Caco-2 (cell line): ENCODE results near the gene IL17C. TPM values are rescaled to one million over a fixed set of nuclear protein-coding genes. Genes with fewer than 3 reads are reported as not detected.

Source experiments
- BruUV-seq: library from RNA; stranded (reverse); fragments of 400-500 nt; replicated peaks from 2 replicates; lab custom pipeline; 2021; lab: Mats Ljungman, UMichigan
- CTCF ChIA-PET: fragments of 300-600 bp; sonication (Branson Sonifier 250); formaldehyde crosslinking; loops from one replicate; lab custom pipeline; 2022; ENCODE audit warnings: antibody characterized with exemption; lab: Charles Lee
- POLR2A ChIA-PET: fragments of 300-600 bp; sonication (Branson Sonifier 250); formaldehyde crosslinking; loops from one replicate; lab custom pipeline; 2022; ENCODE audit warnings: antibody characterized with exemption; lab: Charles Lee
- DNase-seq, 2 experiments: peaks; one replicate each; pipeline versions ENCODE4 v3.0.0 to v3.0.0-alpha.2; 2020 to 2022
- H3K27me3 ChIP-seq: replicated peaks from 2 replicates; pipeline ENCODE4 v1.6.0; 2011; ENCODE audit warnings: low read length; ENCODE audit not compliant: control insufficient read depth, insufficient read depth
- H3K36me3 ChIP-seq: 2 replicates; pipeline ENCODE4 v1.5.1; 2011; ENCODE audit warnings: low read length; ENCODE audit not compliant: control insufficient read depth, insufficient read depth
- H3K4me1 ChIP-seq: fragments of 250-450 bp; sonication (Bioruptor Pico); 2 replicates; pipeline ENCODE4 v1.5.1; 2020; ENCODE audit warnings: mild to moderate bottlenecking
- H3K4me3 ChIP-seq: 2 replicates; pipeline ENCODE4 v1.5.1; 2011; ENCODE audit warnings: low read depth, mild to moderate bottlenecking, control low read depth, low read length
- H3K9me3 ChIP-seq: fragments of 250-450 bp; sonication (Bioruptor Pico); 2 replicates; pipeline ENCODE4 v1.5.1; 2020; ENCODE audit warnings: mild to moderate bottlenecking, moderate library complexity
- H3K27ac Mint-ChIP-seq: one replicate; pipeline ENCODE4 v1.8.0; 2022; ENCODE audit warnings: mixed read lengths; ENCODE audit not compliant: unreplicated experiment
- H3K27me3 Mint-ChIP-seq: one replicate; pipeline ENCODE4 v1.8.0; 2022; ENCODE audit warnings: mixed read lengths; ENCODE audit not compliant: insufficient read depth, unreplicated experiment
- H3K36me3 Mint-ChIP-seq: one replicate; pipeline ENCODE4 v1.8.0; 2022; ENCODE audit warnings: mild to moderate bottlenecking, mixed read lengths; ENCODE audit not compliant: insufficient read depth, unreplicated experiment
- H3K4me1 Mint-ChIP-seq: one replicate; pipeline ENCODE4 v1.8.0; 2022; ENCODE audit warnings: low read depth, mixed read lengths; ENCODE audit not compliant: unreplicated experiment
- H3K4me3 Mint-ChIP-seq: one replicate; pipeline ENCODE4 v1.8.0; 2022; ENCODE audit warnings: mild to moderate bottlenecking, moderate library complexity, mixed read lengths; ENCODE audit not compliant: unreplicated experiment
- H3K9me3 Mint-ChIP-seq: one replicate; pipeline ENCODE4 v1.8.0; 2022; ENCODE audit warnings: mixed read lengths; ENCODE audit not compliant: unreplicated experiment
- CTCF ChIP-seq, 2 experiments: fragments of 200-600 bp in 1 of 2; IDR thresholded peaks; 1 replicate in 1 of 2; 2 replicates in 1 of 2; pipeline versions ENCODE4 v1.5.1 to v1.8.0; 2011 to 2022; ENCODE audit warnings: antibody characterized with exemption in 1 of 2, control low read depth in 1 of 2, inconsistent platforms in 1 of 2, low read depth in 1 of 2, low read length in 1 of 2, mild to moderate bottlenecking in 1 of 2, moderate library complexity in 1 of 2; ENCODE audit not compliant: insufficient read depth in 1 of 2, severe bottlenecking in 1 of 2, unreplicated experiment in 1 of 2
- intact Hi-C: fragments of 100-400 bp; cut with micrococcal nuclease; formaldehyde crosslinking; loops from one replicate; pipeline ENCODE4 v1.10.0; 2022; ENCODE audit not compliant: unreplicated experiment
- total RNA-seq: library from RNA; stranded (reverse); gene quantifications from 2 replicates; pipeline ENCODE4 v1.2.3, GENCODE V29; 2022

IL17C gene
- total RNA-seq, 1 experiment from 2014 or later, result not detected

- peak overlapping the region; percentile 96 for H3K4me3 ChIP-seq
- Mint-ChIP-seq H3K4me3 (peak overlapping the region; percentile 78), H3K27me3 (no peaks in the 10 kb centered on the region), H3K27ac (peak overlapping the region; percentile 87), H3K4me1 (peaks cover 6% of the 10 kb centered on the region), H3K36me3 (peaks cover 59% of the 10 kb centered on the region), H3K9me3 (no peaks in the 10 kb centered on the region)
- no peak for TF ChIP-seq CTCF (IDR thresholded peaks at IDR 0.05; ENCODE audit: insufficient read depth in 1 of 2, low read depth in 1 of 2, low read length in 1 of 2, severe bottlenecking in 1 of 2, unreplicated experiment in 1 of 2)
- H3K27me3 ChIP-seq, result no peaks in the 10 kb centered on the region
- ChIA-PET CTCF (interaction anchor here (0.6 kb wide), 1 partner anchor 37 kb away, joined by 3 read pairs; no protein-coding TSS in a partner anchor), POLR2A (interaction anchor here (0.5 kb wide), 1 partner anchor 1275 kb away, joined by 3 read pairs; no protein-coding TSS in a partner anchor)
- no TSS peak for BruUV-seq
- no peaks in the 10 kb centered on the region for H3K9me3 ChIP-seq
- H3K4me1 ChIP-seq, result peaks cover 17% of the 10 kb centered on the region
- intact Hi-C loops, result loop anchor here (1.0 kb wide), 1 partner anchor 11 kb away; no protein-coding TSS in a partner anchor
- peak in 1 of 2 experiments; percentile 44 for DNase-seq
- peaks cover 5% of the 10 kb centered on the region; the same call in 1 of the 2 replicates for H3K36me3 ChIP-seq
These were observed 13.1 kb downstream of the IL17C start for GRCh38 chr16:88651276-88651988.

DNA sequence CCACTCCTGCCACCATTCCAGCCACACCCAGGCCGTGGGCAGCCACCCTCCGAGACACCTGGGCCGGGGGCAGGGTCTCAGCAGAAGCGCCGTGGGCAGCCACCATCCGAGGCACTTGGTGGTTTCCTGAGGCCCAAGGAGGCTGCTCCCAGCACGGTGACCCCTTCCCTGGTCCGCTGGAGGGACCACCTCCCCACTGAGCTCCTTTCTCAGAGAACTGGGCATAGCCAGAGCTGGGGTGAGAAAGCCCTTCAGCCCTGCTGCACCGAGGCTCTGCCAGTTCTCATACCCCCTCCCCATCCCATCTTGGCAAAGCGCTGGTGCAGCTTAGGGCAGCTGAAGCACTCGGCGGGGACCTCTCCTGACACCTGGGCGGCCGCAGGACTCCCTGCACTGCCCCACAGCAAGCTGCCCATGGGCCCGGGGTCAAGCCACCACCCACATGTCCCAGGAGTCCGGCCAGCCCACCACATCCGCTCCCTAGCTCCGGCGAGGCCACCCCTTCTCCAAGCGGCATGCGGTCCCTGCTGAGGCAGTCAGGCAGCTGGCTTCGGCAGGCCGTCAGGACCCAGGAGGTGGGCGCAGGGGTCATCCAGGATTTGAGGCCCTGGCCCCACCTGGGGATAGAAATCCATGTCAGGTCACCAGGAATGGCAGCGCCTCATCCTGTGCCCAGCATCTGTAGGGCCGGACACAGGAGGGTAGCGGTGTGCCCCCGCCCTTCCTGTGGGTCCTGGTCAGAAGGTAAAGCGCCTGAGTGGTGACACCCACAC, 13.8 kb downstream of the IL17C start:
- no peak for DNase-seq
- Mint-ChIP-seq H3K4me1 (peaks cover 6% of the 10 kb centered on the region), H3K9me3 (no peaks in the 10 kb centered on the region), H3K36me3 (peaks cover 64% of the 10 kb centered on the region), H3K27me3 (no peaks in the 10 kb centered on the region), H3K4me3 (no peak overlapping the region), H3K27ac (no peak overlapping the region)
- BruUV-seq, result TSS peak; percentile 10
- POLR2A ChIA-PET, result interaction anchor here (0.5 kb wide), 1 partner anchor 1276 kb away, joined by 3 read pairs; no protein-coding TSS in a partner anchor
- intact Hi-C loops, result loop anchor here (1.0 kb wide), 1 partner anchor 10 kb away; no protein-coding TSS in a partner anchor
- Histone ChIP-seq H3K9me3 (no peaks in the 10 kb centered on the region), H3K4me3 (no peak overlapping the region), H3K27me3 (no peaks in the 10 kb centered on the region), H3K4me1 (peaks cover 17% of the 10 kb centered on the region), H3K36me3 (peaks cover 5% of the 10 kb centered on the region)
- no peak for TF ChIP-seq CTCF (IDR thresholded peaks at IDR 0.05; ENCODE audit: insufficient read depth in 1 of 2, low read depth in 1 of 2, low read length in 1 of 2, severe bottlenecking in 1 of 2, unreplicated experiment in 1 of 2)
- CTCF ChIA-PET, result no interaction called here

GRCh38 chr16:88652762-88653063, 14.3 kb downstream of the IL17C start:
- Histone ChIP-seq H3K4me3 (no peak overlapping the region), H3K36me3 (peaks cover 5% of the 10 kb centered on the region), H3K9me3 (no peaks in the 10 kb centered on the region), H3K4me1 (peaks cover 17% of the 10 kb centered on the region), H3K27me3 (no peaks in the 10 kb centered on the region)
- Mint-ChIP-seq H3K36me3 (peaks cover 64% of the 10 kb centered on the region), H3K4me3 (no peak overlapping the region), H3K27me3 (no peaks in the 10 kb centered on the region), H3K9me3 (no peaks in the 10 kb centered on the region), H3K4me1 (peaks cover 6% of the 10 kb centered on the region), H3K27ac (no peak overlapping the region)
- POLR2A ChIA-PET, result no interaction called here
- intact Hi-C loops, result no loop called here
- CTCF ChIA-PET, result no interaction called here
- no peak for TF ChIP-seq CTCF (IDR thresholded peaks at IDR 0.05; ENCODE audit: insufficient read depth in 1 of 2, low read depth in 1 of 2, low read length in 1 of 2, severe bottlenecking in 1 of 2, unreplicated experiment in 1 of 2)
- BruUV-seq, result no TSS peak
- no peak for DNase-seq
